CD1c-positive myeloid dendritic cell (primary cell): Measurements from ENCODE around the gene SCAPER.
"Not testable (repeated sequence)": the region's sequence is repeated elsewhere in the genome, so short reads cannot be mapped to it uniquely, and the experiment has no call there.

Source experiments
- DNase-seq: peaks from one replicate; pipeline ENCODE4 v3.0.0-alpha.2; 2016; ENCODE audit errors: extremely low spot score

Gene SCAPER

DNA sequence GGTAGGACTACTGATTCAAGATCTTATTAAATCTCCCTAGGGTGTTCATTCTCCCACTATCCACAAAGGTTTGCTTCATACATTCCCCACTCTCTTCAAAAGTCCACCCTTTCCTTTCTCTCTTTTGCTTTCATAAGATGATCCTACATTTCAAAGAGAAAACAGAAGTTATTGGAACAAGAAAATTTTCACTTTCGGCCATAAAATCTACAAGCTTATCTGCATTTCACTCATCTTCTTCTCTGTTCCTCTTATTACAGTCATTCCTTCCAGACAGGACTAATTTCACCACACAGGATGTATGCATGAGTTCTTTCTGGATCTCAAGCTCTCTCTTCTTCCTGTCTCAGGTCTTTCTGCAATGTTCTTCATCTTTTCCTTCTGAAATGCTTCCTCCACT lies 329.9 kb downstream of the SCAPER start:
- peak; percentile 10 for DNase-seq

GRCh38 chr15:76572983-76573314 lies 332.2 kb downstream of the SCAPER start:
- DNase-seq = no peak

DNA sequence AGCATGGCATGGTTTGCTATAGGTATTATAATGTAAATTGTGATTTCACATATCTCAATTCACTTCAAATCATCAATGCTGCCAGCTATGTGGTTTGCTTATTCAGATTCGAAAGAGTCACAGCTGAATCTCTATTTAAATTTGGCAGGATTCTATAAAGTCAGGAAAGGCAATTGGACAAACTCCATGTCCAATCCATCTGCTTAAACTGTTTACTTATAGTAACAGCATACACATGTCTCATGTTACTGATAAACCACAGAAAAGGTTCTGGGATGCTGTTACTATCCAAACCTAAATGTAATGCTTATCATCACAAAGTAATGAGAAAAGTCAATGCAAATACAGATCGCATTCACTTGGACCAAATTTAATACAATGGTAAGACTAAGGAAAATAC lies 338.9 kb downstream of the SCAPER start:
- DNase-seq = no peak

DNA sequence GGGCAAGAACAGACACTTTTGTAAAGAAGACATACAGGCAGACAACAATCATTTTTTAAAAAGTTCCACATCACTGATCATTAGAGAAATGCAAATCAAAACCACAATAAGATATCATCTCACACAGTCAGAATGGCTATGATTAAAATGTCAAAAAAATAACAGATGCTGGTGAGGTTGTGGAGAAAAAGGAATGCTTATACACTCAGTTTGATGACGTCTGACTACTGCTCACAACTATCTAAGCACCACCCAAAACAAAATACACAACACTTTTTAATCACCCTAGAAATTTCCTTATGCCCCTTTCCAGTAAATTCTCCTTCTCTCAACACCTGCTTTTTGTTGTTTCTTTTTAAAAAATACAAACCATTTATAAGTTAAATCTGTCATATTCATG lies 339.8 kb downstream of the SCAPER start:
- no peak for DNase-seq

DNA sequence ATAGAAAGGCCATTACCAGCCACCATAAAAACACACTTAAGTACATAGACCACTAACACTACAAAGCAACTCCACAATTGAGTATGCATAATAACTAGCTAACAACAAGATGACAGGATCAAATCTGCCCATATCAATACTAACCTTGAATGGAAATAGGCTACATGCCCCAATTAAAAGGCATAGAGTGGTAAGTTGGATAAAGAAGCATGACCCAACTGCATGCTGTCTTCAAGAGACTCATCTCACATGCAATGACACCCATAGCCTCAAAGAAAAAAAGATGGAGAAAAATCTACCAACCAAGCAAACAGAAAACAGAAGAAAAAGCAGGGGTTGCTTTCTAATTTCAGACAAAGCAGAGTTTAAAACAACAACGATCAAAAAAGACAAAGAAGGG lies 349.9 kb downstream of the SCAPER start:
- no peak for DNase-seq

DNA sequence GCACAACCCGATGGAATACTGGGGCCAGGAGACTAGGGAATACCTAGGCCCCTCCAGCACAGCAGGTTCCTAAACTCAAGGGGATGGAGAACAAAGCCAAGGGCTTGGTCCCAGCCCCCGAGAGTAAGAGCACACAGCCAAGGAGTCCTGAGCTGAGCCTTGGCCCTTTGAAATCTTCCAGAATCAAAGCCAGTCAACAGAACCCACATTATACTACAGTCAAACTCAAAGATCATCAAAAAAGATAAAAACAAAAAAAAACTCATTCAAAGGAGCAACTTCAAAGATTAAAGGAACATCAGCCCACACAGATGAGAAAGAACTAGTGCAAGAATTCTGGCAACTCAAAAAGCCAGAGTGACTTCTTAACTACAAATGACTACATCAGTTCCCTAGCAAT lies 351.6 kb downstream of the SCAPER start:
- no peak for DNase-seq

DNA sequence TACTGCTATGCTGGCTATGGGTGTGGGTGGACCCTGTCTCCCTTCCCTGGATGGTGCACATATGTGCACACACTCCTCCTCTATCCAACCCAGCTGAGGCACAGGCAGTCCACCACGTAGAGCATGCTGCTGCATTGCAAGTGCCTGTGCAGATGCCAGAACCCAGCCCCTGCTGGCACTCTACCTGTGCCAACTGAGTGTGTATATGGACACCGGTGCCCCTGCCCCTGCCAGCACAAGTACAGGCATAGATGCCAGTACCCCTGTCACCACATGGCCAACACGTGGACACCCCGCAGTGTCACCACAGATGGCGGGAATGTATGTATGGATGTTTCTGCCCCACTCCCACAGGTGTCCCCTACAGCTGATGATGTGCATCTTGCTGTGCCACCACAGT lies 352.0 kb downstream of the SCAPER start:
- DNase-seq = no peak

DNA sequence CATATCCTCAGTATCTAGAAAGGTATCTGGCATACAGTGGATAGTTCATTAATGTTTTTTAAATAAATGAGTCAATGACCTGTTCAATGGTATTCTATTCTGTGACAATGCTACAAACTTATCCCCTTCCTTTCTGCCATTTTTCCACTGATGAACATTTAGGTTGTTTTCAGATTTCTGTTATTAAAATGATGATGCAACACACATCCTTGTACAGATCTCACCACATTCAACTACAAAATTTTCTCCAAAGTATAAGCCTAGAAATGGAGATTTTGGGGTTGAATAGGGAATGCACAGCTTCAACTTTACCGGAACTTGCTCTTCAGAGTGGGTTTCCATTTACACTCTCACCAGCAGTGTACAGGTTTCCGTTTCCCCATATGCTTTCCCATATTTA lies 358.3 kb downstream of the SCAPER start:
- DNase-seq = no peak

DNA sequence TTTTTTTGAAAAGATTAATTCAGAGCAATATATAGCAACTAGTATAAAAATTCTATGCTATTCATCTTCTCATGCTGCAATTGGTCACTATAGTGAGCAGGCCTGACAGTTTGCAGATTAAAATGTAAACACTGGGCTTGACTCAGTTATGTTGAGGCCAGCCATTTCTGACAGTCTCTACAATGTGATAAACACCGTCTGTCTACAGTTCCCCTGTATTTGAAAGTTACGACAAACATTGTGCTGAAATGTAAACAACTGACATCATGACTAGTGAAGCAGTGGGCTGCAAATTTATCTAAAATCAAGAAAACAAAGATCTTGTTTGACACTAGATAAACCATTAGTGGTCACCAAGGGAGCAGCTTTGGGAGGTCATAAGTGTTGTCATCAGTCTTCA lies 371.1 kb downstream of the SCAPER start:
- no peak for DNase-seq

- peak; percentile 41 for DNase-seq
Observed at GRCh38 chr15:76533060-76533820, 371.9 kb downstream of the SCAPER start.

DNA sequence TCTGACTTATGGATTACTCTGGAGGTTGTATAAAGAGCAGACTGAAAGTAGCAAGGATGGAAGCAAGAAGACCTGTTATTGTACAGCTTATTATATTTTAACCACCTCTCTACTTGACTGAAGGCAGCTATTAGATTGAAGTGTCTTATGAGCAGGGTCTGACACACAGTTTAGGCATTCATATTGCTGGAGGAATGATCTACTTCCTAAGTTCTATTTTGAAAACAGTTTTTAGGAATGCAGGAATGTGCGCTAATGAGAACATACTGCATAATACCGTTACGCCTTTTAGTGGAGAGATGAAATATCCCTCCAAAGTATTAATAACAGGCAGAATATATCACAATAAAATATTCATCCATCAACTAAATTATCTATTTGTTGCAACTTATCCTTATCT lies 375.2 kb downstream of the SCAPER start:
- no peak for DNase-seq

GRCh38 chr15:76526111-76526510 lies 379.0 kb downstream of the SCAPER start:
- no peak for DNase-seq

- no peak for DNase-seq
Observed at GRCh38 chr15:76517910-76518309, 387.2 kb downstream of the SCAPER start.

GRCh38 chr15:76514282-76514681 lies 390.9 kb downstream of the SCAPER start:
- no peak for DNase-seq

DNA sequence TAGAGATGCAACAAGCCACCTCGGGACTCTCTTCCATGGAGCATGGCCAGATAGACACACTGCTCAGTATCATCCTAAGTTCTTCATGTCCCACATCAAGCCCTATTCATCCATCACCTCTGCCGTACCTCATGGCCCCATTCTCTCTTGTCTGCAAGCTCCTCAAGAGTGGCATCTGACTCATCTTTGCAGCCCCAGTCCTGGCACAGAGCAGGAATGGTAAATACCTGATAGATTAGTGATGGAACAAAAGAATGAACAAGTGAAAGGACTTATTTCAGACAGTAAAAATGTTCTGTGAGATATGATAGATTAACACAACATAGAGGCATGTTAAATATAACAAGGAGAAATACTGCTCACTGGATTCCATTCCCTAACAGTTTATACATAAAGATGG lies 392.2 kb downstream of the SCAPER start:
- no peak for DNase-seq

DNA sequence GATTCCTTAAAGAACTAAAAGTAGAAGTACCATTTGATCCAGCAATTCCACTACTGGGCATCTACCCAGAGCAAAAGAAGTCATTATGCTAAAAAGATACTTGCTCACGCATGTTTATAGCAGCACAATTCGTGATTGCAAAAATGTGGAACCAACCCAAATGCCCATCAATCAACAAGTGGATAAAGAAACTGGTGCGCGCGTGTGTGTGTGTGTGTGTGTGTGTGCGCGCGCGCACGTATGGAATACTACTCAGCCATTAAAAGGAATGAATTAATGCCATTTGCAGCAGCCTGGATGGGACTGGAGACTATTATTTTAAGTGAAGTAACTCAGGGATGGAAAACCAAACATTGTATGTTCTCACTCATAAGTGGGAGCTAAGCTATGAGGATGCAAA lies 394.5 kb downstream of the SCAPER start:
- DNase-seq = not testable (repeated sequence)

DNA sequence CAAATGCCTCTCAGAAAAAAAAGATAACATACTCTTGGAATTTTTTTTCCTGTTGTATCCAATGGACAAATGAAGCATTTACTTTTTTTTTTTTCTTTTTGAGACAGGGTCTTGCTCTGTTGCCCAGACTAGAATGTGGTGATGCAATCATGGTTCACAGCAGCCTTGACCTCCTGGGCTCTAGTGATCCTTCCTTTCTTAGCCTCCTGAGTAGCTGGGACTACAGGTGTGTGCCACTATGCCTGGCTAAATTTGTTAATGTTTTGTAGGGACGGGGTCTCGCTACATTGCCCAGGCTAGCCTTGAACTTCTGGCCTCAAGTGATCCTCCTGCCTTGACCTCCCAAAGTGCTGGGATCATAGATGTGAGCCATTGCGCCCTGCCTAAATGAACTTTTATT lies 401.3 kb downstream of the SCAPER start:
- DNase-seq = no peak

GRCh38 chr15:76503121-76503520 lies 402.0 kb downstream of the SCAPER start:
- DNase-seq = no peak

DNA sequence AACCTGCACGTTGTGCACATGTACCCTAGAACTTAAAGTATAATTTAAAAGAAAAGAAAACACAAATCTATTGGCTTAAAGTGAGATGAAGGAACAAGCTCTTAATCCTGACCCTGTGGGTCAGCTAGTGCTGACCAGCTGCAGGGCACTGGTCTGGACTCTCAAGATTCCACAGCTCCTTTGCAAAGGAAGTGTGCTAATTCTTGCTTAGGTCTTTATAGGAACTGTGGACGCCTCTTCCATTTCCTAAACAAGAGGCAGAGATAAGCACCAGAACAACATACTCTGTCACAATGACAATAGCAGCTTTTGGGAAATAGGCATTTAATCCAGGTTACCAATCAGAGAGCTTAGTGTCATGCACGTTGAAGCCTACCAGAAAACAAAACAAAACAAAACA lies 402.5 kb downstream of the SCAPER start:
- DNase-seq = no peak

DNA sequence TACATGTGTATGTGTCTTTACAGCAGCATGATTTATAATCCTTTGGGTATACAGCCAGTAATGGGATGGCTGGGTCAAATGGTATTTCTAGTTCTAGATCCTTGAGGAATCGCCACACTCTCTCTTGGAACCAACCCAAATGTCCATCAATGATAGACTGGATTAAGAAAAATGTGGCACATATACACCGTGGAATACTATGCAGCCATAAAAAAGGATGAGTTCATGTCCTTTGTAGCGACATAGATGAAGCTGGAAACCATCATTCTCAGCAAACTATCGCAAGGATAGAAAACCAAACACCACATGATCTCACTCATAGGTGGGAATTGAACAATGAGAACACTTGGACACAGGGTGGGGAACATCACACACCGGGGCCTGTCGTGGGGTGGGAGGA lies 403.0 kb downstream of the SCAPER start:
- DNase-seq = not testable (repeated sequence)

DNA sequence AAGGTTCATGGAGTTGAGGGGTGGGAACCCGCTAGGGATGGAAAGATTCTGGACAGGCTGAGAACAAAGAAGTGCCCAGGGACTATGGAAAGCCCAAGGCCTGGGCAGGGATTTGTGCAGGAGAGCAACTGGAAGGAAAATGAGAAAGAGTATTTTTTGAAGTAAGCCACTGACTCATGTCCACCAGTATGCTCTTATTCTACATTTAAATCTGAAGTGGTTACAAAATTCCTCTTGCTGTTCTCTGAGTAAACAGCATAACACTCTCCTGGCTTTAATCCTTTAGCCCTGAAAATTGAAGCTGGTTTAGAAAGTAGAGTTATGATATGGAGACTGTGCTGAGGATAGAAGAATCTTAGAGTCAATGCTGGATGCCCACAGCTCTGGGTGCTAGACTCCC lies 403.4 kb downstream of the SCAPER start:
- DNase-seq = no peak

DNA sequence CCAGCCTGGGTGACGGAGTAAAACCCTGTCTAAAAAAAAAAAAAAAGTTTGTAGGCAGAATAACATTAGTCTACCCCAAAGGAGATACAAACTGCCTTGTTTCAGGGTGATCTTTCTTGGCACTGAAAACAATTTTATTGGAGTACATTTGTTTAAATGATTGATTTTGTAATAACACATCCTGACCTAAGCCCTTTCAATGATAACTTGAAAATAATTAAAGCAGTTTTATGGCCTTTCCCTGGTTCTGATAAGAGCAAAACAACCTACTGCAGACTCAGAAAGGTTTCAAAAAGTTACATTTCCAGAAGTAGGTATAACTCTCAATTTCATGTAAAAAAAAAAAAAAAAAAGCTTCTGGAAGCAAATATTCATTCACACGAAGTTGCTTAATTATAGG lies 404.1 kb downstream of the SCAPER start:
- no peak for DNase-seq

DNA sequence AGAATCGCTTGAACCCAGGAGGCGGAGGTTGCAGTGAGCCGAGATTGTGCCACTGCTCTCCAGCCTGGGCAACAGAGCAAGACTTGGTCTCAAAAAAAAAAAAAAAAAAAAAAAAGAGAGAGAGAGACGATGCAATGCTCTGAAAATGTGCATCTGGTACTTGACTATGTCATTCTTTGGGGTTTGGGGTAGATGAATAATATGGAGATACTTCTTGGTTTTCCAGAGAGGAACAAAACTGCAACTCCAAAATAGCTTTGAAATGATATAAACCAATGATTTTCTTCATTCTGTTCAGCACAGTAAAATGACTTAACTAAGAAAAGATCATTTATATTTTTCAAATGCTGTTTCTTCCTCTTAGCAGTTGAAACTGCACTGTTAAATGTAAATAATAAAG lies 409.7 kb downstream of the SCAPER start:
- no peak for DNase-seq

DNA sequence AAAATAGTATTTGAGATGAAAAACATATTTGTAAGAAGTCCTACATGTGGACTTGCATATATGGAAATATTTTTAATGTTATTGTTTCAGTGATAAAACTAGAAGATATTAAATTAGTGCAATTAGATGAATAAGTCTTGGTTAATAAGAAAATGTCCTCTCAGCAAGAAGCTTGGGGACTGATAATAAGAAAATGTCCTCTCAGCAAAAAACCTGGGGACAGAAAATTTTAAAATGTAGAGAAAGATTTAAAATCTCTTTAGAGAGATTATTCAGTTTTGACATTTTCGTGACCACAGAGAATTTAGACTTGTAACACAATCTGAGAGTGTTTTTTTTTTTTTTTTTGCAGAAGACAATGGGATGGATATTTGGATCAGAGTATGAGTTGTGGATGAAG lies 412.6 kb downstream of the SCAPER start:
- DNase-seq = no peak
